Nephron progenitor cell (in vitro differentiated cells): ENCODE results near the gene C12orf42.
A peak's percentile ranks its signal among the peaks of the same experiment; 100 is the strongest.
"Not testable (repeated sequence)": the region's sequence is repeated elsewhere in the genome, so short reads cannot be mapped to it uniquely, and the experiment has no call there.

ENCODE experiments used
- DNase-seq: peaks from one replicate; pipeline ENCODE4 v3.0.0; 2021
- H3K27ac Mint-ChIP-seq: 2 replicates; pipeline ENCODE4 v1.8.0; 2021; ENCODE audit warnings: mild to moderate bottlenecking, moderate library complexity, mixed read lengths
- H3K27me3 Mint-ChIP-seq: 2 replicates; pipeline ENCODE4 v1.8.0; 2021; ENCODE audit warnings: mild to moderate bottlenecking, low read depth, mixed read lengths; ENCODE audit not compliant: poor library complexity
- H3K36me3 Mint-ChIP-seq: 2 replicates; pipeline ENCODE4 v1.8.0; 2021; ENCODE audit warnings: low read depth, mixed read lengths
- H3K4me1 Mint-ChIP-seq: 2 replicates; pipeline ENCODE4 v1.8.0; 2021; ENCODE audit warnings: mixed read lengths
- H3K4me3 Mint-ChIP-seq: 2 replicates; pipeline ENCODE4 v1.8.0; 2021; ENCODE audit warnings: mild to moderate bottlenecking, moderate library complexity, mixed read lengths
- H3K9me3 Mint-ChIP-seq: 2 replicates; pipeline ENCODE4 v1.8.0; 2021; ENCODE audit warnings: mild to moderate bottlenecking, moderate library complexity, mixed read lengths
- TF ChIP-seq, protein P1 (sequence below): fragments of 200-600 bp; sonication (generic); IDR thresholded peaks from 2 replicates; pipeline ENCODE4 v1.5.0; 2021; ENCODE audit warnings: antibody characterized with exemption

Gene C12orf42

DNA sequence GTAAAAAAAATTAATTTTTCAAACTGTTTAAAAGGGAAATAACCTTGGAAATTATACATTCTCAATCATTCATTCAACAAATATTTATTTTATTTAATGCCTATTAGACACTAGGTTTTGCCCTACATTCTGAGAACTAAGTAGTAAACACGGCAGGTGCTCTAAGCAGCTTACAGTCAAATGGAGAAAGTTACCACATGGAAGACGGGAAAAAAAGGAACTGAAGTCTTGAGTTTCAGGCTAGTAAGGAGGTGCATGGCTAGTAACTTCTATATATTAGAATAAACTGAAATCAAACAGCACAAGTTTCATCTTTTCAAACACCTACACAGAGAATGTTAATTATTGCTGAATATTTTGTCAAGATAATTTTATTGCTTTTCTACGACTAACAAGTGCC, 52.9 kb downstream of the C12orf42 start:
- no peak overlapping the region for H3K4me3 Mint-ChIP-seq
- H3K4me1 Mint-ChIP-seq, result no peaks in the 10 kb centered on the region
- H3K27ac Mint-ChIP-seq, result no peak overlapping the region
- DNase-seq, result no peak
- no peaks in the 10 kb centered on the region for H3K27me3 Mint-ChIP-seq
- no peaks in the 10 kb centered on the region for H3K36me3 Mint-ChIP-seq
- H3K9me3 Mint-ChIP-seq, result peaks cover 6% of the 10 kb centered on the region
- TF ChIP-seq, protein P1, sequence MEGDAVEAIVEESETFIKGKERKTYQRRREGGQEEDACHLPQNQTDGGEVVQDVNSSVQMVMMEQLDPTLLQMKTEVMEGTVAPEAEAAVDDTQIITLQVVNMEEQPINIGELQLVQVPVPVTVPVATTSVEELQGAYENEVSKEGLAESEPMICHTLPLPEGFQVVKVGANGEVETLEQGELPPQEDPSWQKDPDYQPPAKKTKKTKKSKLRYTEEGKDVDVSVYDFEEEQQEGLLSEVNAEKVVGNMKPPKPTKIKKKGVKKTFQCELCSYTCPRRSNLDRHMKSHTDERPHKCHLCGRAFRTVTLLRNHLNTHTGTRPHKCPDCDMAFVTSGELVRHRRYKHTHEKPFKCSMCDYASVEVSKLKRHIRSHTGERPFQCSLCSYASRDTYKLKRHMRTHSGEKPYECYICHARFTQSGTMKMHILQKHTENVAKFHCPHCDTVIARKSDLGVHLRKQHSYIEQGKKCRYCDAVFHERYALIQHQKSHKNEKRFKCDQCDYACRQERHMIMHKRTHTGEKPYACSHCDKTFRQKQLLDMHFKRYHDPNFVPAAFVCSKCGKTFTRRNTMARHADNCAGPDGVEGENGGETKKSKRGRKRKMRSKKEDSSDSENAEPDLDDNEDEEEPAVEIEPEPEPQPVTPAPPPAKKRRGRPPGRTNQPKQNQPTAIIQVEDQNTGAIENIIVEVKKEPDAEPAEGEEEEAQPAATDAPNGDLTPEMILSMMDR, result no peak

GRCh38 chr12:103442182-103442555, 53.6 kb downstream of the C12orf42 start:
- Mint-ChIP-seq H3K27ac (no peak overlapping the region), H3K27me3 (no peaks in the 10 kb centered on the region), H3K9me3 (peaks cover 6% of the 10 kb centered on the region), H3K4me3 (no peak overlapping the region), H3K4me1 (no peaks in the 10 kb centered on the region), H3K36me3 (no peaks in the 10 kb centered on the region)
- DNase-seq, result no peak
- TF ChIP-seq, protein P1, result no peak

- TF ChIP-seq, protein P1, result no peak
- H3K4me1 Mint-ChIP-seq, result no peaks in the 10 kb centered on the region
- H3K36me3 Mint-ChIP-seq, result no peaks in the 10 kb centered on the region
- no peak for DNase-seq
- no peak overlapping the region for H3K27ac Mint-ChIP-seq
- H3K9me3 Mint-ChIP-seq, result peaks cover 3% of the 10 kb centered on the region
- no peak overlapping the region for H3K4me3 Mint-ChIP-seq
- H3K27me3 Mint-ChIP-seq, result no peaks in the 10 kb centered on the region
Measured at GRCh38 chr12:103441437-103442181, 54.2 kb downstream of the C12orf42 start.

- H3K36me3 Mint-ChIP-seq, result peaks cover 10% of the 10 kb centered on the region
- not testable (repeated sequence) for H3K27me3 Mint-ChIP-seq, DNase-seq, H3K4me1 Mint-ChIP-seq
- peak overlapping the region; percentile 84 for H3K27ac Mint-ChIP-seq
- H3K9me3 Mint-ChIP-seq, result peaks cover 44% of the 10 kb centered on the region
- H3K4me3 Mint-ChIP-seq, result peak overlapping the region; percentile 74
Measured at GRCh38 chr12:103434165-103435105, 61.3 kb downstream of the C12orf42 start.

DNA sequence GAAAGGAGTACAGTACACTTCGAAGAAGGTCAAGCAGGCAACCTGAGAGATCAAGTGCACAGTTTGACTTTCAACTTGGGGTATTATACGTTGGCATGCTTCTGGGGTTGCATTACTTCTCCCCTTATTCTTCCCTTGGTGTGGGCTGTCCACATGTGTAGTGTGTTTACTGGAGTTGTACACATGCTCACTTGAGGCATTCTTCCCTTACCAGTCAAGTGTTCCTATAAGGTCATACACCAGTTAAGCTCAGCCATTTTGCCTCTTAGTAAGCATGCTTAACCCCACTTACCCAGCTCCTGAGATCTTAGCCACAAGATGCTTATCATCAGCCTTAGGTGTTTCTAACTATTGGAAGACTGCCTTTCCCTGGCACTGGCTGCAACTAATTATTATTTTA, 63.8 kb downstream of the C12orf42 start:
- Mint-ChIP-seq H3K4me1 (peaks cover 7% of the 10 kb centered on the region), H3K4me3 (no peak overlapping the region), H3K36me3 (peaks cover 24% of the 10 kb centered on the region), H3K27ac (no peak overlapping the region), H3K9me3 (peaks cover 69% of the 10 kb centered on the region), H3K27me3 (peaks cover 15% of the 10 kb centered on the region)
- no peak for DNase-seq
- TF ChIP-seq, protein P1, result no peak

DNA sequence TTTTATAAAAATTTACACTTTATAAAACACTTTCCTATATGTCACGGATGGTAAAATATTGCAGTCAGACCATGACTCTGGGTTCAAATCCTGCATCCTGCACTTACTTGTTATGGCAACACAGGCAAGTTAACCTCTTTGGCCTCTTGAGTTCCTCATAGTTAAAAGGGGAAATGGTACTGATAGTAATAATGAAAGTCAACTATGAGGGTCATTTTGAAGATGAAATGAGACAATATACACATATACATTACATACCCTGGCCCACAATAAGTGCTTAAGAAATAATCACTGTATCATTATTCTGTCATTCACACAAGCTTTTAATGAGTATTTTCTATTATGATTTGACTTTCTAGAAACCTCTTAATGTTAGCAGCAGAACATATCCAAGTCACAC, 64.4 kb downstream of the C12orf42 start:
- Mint-ChIP-seq H3K36me3 (peaks cover 26% of the 10 kb centered on the region), H3K27me3 (peaks cover 20% of the 10 kb centered on the region), H3K4me1 (peaks cover 7% of the 10 kb centered on the region), H3K4me3 (no peak overlapping the region), H3K27ac (no peak overlapping the region), H3K9me3 (peaks cover 74% of the 10 kb centered on the region)
- no peak for DNase-seq
- TF ChIP-seq, protein P1, result no peak

DNA sequence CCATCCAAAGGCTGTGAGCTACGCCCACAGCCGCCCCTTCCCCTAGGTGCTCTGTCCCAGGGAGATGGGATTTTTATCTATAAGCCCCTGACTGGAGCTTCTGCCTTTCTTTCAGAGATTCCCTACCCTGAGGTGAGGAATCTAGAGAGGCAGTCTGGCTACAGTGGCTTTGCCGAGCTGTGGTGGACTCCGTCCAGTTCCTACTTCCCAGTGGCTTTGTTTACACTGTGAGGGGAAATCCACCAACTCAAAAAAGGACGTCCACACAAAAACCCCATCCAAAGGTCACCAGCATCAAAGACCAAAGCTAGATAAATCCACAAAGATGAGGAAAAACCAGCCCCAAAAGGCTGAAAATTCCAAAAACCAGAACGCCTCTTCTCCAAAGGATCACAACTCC, 70.1 kb downstream of the C12orf42 start:
- peaks cover 36% of the 10 kb centered on the region for H3K4me1 Mint-ChIP-seq
- DNase-seq, H3K27ac Mint-ChIP-seq, H3K4me3 Mint-ChIP-seq: not testable (repeated sequence)
- H3K9me3 Mint-ChIP-seq, result peaks cover 60% of the 10 kb centered on the region
- H3K36me3 Mint-ChIP-seq, result peaks cover 21% of the 10 kb centered on the region
- peaks cover 20% of the 10 kb centered on the region for H3K27me3 Mint-ChIP-seq

DNA sequence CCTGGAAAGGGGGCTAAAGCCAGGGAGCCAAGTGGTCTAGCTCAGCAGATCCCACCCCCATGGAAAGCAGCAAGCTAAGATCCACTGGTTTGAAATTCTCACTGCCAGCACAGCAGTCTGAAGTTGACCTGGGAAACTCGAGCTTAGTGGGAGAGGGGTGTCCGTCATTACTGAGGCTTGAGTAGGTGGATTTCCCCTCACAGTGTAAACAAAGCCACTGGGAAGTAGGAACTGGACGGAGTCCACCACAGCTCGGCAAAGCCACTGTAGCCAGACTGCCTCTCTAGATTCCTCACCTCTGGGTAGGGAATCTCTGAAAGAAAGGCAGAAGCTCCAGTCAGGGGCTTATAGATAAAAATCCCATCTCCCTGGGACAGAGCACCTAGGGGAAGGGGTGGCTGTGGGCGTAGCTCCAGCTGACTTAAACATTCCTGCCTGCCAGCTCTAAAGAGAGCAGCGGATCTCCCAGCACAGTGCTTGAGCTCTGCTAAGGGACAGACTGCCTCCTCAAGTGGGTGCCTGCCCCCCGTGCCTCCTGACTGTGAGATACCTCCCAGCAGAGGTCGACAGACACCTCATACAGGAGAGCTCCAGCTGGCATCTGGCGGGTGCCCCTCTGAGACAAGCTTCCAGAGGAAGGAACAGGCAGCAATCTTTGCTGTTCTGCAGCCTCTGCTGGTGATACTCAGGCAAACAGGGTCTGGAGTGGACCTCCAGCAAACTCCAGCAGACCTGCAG, 70.8 kb downstream of the C12orf42 start:
- H3K36me3 Mint-ChIP-seq, result peaks cover 21% of the 10 kb centered on the region
- not testable (repeated sequence) for H3K4me3 Mint-ChIP-seq, DNase-seq
- H3K9me3 Mint-ChIP-seq, result peaks cover 58% of the 10 kb centered on the region
- peak overlapping the region; percentile 78 for H3K27ac Mint-ChIP-seq
- H3K4me1 Mint-ChIP-seq, result peaks cover 36% of the 10 kb centered on the region
- H3K27me3 Mint-ChIP-seq, result peaks cover 20% of the 10 kb centered on the region
